Osteocyte (in vitro differentiated cells): ENCODE results near the gene B3GALT6. TPM values are rescaled to one million over a fixed set of nuclear protein-coding genes. Genes with fewer than 3 reads are reported as not detected.

Experiments
- DNase-seq: peaks from one replicate; pipeline ENCODE4 v3.0.0; 2021; ENCODE audit warnings: mixed read lengths; ENCODE audit not compliant: unreplicated experiment; ENCODE audit errors: extremely low spot score
- H3K27ac Mint-ChIP-seq: one replicate; pipeline ENCODE4 v1.8.0; 2021; ENCODE audit warnings: mild to moderate bottlenecking, mixed read lengths; ENCODE audit not compliant: unreplicated experiment
- H3K27me3 Mint-ChIP-seq: one replicate; pipeline ENCODE4 v1.8.0; 2021; ENCODE audit warnings: mixed read lengths; ENCODE audit not compliant: unreplicated experiment
- H3K36me3 Mint-ChIP-seq: one replicate; pipeline ENCODE4 v1.8.0; 2021; ENCODE audit warnings: mixed read lengths; ENCODE audit not compliant: unreplicated experiment
- H3K4me1 Mint-ChIP-seq: one replicate; pipeline ENCODE4 v1.8.0; 2021; ENCODE audit warnings: mixed read lengths; ENCODE audit not compliant: unreplicated experiment
- H3K4me3 Mint-ChIP-seq: one replicate; pipeline ENCODE4 v1.8.0; 2021; ENCODE audit warnings: mild to moderate bottlenecking, moderate library complexity, mixed read lengths; ENCODE audit not compliant: unreplicated experiment
- H3K9me3 Mint-ChIP-seq: one replicate; pipeline ENCODE4 v1.8.0; 2021; ENCODE audit warnings: mixed read lengths; ENCODE audit not compliant: unreplicated experiment
- CTCF ChIP-seq: fragments of 200-600 bp; sonication (generic); IDR thresholded peaks from 2 replicates; pipeline ENCODE4 v1.5.0; 2021; ENCODE audit warnings: antibody characterized with exemption, mild to moderate bottlenecking, moderate library complexity
- total RNA-seq: library from RNA; stranded (reverse); gene quantifications from 2 replicates; pipeline ENCODE4 v1.2.1, GENCODE V29; 2021

Gene B3GALT6
- total RNA-seq, 1 donor from 2014 or later = 38.6 TPM

- no peak for TF ChIP-seq CTCF
- H3K27ac Mint-ChIP-seq = no peak overlapping the region
- no peaks in the 10 kb centered on the region for H3K9me3 Mint-ChIP-seq
- H3K27me3 Mint-ChIP-seq = no peaks in the 10 kb centered on the region
- H3K4me1 Mint-ChIP-seq = peaks cover 31% of the 10 kb centered on the region
- H3K36me3 Mint-ChIP-seq = peaks cover 2% of the 10 kb centered on the region
- no peak overlapping the region for H3K4me3 Mint-ChIP-seq
- no peak for DNase-seq
Observed at GRCh38 chr1:1238702-1239178, 6.7 kb downstream of the B3GALT6 start.

- no peak for DNase-seq
- H3K9me3 Mint-ChIP-seq = no peaks in the 10 kb centered on the region
- peaks cover 2% of the 10 kb centered on the region for H3K36me3 Mint-ChIP-seq
- H3K4me3 Mint-ChIP-seq = no peak overlapping the region
- no peaks in the 10 kb centered on the region for H3K27me3 Mint-ChIP-seq
- H3K27ac Mint-ChIP-seq = no peak overlapping the region
- peaks cover 28% of the 10 kb centered on the region for H3K4me1 Mint-ChIP-seq
- TF ChIP-seq CTCF = no peak
Observed at GRCh38 chr1:1239227-1239613, 7.2 kb downstream of the B3GALT6 start.

- peaks cover 23% of the 10 kb centered on the region for H3K4me1 Mint-ChIP-seq
- no peak overlapping the region for H3K4me3 Mint-ChIP-seq
- no peak for TF ChIP-seq CTCF
- no peaks in the 10 kb centered on the region for H3K27me3 Mint-ChIP-seq
- H3K27ac Mint-ChIP-seq = no peak overlapping the region
- peak; percentile 91 for DNase-seq
- no peaks in the 10 kb centered on the region for H3K36me3 Mint-ChIP-seq
- H3K9me3 Mint-ChIP-seq = no peaks in the 10 kb centered on the region
Observed at GRCh38 chr1:1239614-1240347, 7.7 kb downstream of the B3GALT6 start.

GRCh38 chr1:1240348-1240732 lies 8.3 kb downstream of the B3GALT6 start:
- no peaks in the 10 kb centered on the region for H3K9me3 Mint-ChIP-seq
- H3K27me3 Mint-ChIP-seq = no peaks in the 10 kb centered on the region
- DNase-seq = no peak
- no peak overlapping the region for H3K4me3 Mint-ChIP-seq
- no peak for TF ChIP-seq CTCF
- peaks cover 23% of the 10 kb centered on the region for H3K4me1 Mint-ChIP-seq
- H3K27ac Mint-ChIP-seq = no peak overlapping the region
- H3K36me3 Mint-ChIP-seq = no peaks in the 10 kb centered on the region

- H3K36me3 Mint-ChIP-seq = no peaks in the 10 kb centered on the region
- H3K9me3 Mint-ChIP-seq = no peaks in the 10 kb centered on the region
- DNase-seq = no peak
- no peak for TF ChIP-seq CTCF
- no peak overlapping the region for H3K27ac Mint-ChIP-seq
- H3K4me1 Mint-ChIP-seq = peaks cover 23% of the 10 kb centered on the region
- H3K4me3 Mint-ChIP-seq = no peak overlapping the region
- no peaks in the 10 kb centered on the region for H3K27me3 Mint-ChIP-seq
Observed at GRCh38 chr1:1240822-1241587, 9.0 kb downstream of the B3GALT6 start.
